NCI-H526 treated with DMSO at 0.1 percent for 48 hours (cell line): ENCODE results near the gene BGLAP.

Experiments
- DNase-seq: peaks from one replicate; lab custom pipeline; 2025; lab: John Stamatoyannopoulos, UW

Gene BGLAP

DNA sequence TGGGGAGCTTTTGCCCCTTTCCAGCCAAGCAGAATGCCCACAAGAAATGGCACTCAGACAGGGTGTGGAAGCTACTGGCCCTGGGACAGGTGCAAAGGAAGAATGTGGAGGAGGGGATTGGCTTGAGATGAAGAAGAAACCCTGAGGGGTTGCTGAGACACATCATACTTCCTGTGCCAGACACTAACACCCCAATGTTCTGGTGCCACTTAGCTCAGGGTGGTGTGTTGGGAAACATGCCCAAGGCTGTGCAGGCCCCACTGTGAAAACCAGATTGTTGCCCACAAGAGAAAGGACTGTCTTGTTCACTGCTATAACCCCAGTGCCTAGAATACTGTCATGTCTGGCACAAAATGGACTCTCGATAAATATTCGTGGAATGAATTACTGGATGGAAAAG, 15.7 kb downstream of the BGLAP start:
- DNase-seq: no peak

DNA sequence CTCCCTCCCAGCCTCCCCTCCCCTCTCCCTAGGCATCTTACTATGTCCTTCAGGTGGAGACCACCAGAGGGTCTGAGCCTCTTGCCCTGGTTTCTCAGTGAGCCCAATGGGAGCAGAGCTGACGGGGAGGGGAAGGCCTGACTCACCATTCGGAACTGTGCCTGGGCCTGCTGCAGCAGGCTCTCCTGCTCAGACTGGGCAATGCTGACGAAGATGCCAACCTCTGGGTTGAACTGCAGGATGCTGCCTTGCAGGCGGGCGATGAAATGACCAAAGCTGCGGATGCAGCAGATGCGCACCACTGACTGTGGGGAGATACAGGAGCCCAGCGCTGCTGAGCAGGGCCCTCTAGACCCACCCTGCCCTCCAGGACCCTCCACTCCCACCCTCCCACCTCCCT, 16.9 kb downstream of the BGLAP start:
- no peak for DNase-seq

DNA sequence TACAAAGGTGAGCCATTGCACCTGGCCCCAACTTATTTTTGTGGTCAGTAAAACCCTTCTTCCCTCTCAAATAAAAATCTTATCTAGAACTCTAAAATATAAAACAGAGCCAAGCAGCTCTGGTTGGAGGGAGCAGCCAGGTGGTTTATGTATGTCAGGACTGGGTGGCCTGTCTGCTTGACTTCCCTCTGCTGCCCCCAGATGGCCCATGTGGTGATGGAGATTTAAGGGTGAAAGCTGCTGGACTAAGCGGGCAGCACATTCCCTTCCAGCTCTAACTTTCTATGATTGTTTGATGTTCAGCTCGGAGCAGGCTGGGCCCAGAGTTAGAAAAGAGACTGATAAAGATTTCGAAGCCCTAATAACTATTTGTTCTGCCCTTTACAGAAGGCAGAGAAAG, 17.8 kb downstream of the BGLAP start:
- no peak for DNase-seq

DNA sequence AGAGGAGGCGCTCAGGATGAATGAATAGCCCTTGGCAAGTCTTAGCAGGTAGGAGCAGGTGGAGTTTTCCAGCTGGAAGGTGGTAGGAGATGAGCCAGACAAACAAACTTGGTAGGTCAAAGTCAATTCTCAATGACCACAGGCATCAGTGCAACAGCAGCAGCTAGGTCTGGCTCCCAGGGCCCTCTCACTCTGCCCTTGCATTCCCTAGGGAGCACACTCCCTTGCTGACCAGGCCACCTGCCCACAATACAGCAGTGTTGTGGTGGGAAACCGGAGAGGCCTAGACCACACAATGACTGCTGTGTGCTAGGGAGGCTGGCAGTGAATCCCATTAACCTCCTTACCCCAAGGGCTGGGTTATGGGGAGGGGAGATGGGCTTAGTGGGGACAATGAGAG, 18.9 kb downstream of the BGLAP start:
- DNase-seq: no peak

DNA sequence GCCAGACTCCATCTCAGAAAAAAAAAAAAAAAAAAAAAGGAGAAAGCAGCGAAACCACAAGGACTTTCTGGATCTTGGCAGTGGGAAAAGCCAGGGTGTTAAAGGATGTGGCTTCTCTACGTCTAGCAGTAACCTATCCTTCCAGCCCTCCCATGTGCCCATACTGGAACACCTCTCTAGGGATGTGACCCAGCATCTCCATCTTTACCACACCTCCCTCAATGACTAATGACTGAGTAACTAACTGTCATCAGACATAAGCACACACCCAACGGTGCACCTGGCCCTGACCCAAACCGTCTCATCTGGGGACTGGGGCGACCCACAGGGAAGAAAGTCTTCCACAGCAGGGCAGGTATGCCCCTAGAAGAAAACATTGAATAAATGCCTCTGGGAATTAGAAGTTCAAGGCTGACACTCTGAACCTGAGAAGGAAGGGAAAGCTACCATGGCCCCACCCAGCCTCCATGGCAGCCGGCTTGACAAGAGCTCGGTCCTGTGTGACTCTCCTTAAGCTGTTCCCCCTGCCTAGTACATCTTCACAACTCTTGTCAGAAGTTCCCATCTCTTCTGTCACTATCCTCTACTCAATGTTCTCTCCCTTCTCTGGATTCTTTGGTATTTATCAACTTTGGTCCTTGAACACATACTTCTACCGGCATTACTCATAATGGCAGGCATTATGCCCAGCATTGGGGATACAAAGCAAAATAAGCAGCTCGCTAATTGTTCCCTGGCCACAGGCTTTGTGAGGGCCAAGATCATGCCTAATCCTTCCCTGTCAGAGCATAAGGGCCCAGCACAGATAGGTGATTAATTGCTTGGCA, 20.7 kb downstream of the BGLAP start:
- no peak for DNase-seq

DNA sequence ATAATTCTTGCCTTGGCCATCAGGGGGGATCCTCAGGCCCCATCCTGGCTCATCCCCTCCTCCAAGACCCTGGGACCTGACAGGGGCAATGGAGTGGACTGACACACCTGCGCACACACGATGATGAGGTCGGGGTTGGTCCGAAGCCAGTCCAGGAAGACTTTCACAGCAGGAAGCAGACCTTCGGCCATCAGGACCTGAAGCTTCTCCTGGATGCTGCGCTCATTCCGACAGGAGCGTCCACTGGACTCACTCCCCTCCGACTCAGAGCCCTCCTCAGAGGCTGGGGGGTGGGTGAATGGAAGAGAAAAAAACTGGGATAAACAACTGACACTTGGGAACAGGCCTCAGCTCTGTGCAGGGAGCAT, 21.3 kb downstream of the BGLAP start:
- no peak for DNase-seq

DNA sequence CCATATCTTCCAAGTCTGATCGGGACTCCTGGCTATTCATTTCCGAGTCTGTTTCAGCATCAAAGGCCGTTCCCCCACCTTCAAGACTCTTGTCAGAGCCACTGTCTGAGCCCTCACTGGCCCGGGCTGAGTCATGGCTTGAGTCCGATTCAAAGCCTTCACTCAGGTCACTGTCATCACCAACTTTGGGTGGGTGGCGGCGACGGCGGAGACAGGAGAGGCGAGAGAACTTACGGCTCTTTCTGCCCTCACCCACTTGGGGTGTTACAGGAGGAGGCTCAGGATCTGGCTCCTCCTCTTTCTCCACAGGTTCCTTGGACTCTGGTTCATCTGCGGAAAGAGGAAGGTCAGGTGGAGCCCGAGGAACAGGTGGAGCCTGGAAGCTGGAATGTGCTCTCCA, 24.1 kb downstream of the BGLAP start:
- DNase-seq: no peak

DNA sequence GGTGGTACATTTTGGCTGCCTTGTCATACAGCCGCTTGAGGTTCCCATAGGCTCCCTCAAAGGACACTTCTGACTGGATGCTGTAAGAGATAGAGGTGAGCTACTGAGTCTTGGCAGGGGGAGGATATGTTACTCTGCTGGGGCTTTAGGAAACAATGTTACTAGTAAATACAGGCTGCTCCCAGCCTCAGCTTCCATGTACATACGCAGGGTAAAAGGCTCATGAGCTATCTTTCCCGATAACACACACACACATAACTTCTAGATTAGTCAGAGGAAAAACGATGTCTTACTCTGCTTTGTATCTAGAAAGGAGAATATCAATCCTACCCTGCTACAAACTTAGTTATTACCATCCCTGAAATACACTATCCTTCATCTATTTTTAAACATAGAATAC, 26.4 kb downstream of the BGLAP start:
- DNase-seq: no peak

DNA sequence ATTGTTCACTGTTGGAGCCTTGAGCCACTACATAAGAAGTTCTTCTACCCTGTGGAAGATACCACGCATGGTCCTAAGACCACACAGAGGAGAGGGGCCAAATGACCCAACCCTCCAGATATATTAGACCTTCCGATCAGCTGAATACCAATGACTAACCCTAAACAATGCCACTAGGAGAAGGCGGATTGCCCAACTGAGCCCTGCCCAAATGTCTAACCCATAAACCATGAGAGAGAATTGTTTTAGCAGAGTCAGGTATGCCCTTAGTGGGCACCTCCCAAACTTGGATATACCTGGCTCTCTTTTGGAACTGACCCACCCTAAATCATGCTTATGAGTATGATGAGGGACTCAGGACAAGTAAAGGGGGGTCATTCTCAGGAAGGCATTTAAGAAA, 28.3 kb downstream of the BGLAP start:
- DNase-seq: no peak

DNA sequence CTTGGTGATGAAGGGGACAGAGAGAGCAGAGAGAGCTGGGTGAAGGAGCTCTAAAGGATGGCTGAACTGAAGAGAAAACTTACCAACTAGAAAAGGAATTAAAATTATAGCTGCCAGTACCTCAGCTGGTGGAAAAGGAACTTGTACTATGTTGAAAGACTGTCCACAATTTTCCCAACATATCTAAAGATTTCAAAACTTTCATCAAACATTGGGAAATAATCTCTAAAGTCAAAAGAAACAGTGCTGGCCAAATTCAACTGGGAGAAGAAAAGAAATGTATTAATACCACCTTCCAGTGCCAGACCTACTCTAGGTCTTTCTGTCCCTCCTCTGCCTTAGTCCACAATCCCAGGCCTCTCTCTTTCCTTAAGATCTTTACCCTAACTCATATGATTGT, 34.5 kb downstream of the BGLAP start:
- DNase-seq: no peak

DNA sequence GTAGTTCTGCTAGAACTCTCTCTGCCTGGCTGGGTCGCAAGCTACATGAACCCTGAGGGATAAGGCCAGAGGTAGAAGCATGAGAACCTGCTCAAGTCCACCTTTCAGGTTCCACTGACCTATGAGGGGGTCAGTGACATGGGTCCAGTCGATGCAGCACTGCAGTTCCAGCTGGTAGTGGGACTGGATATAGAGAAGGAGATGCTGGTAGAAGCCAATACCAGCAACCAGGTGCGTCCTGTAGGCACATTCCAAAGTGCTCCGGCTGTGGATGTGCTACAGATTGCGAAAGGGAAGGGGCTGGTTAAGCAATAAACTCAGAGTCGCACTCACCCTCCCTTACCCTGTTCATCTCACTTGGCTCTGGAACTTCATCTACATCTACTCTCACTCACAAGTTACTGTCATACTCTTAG, 35.0 kb downstream of the BGLAP start:
- DNase-seq: no peak

DNA sequence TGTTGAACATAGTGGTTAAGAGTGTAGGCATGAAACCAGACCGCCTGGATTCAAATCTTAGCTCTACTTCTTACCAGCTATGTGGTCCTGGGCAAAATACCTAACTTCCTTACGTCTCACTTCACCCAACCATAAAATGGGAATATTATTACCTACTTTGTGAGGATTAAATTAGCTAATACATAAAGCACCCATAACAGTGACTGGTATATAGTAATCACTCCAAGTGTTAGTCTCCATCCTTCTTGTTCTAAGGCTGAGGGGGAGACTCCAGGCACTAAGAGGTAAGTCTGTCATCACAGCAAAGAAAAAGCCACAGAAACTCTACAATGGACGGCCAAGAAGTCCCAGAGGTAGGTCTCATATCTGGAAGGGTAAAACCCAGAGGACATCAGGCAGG, 37.9 kb downstream of the BGLAP start:
- DNase-seq: no peak

DNA sequence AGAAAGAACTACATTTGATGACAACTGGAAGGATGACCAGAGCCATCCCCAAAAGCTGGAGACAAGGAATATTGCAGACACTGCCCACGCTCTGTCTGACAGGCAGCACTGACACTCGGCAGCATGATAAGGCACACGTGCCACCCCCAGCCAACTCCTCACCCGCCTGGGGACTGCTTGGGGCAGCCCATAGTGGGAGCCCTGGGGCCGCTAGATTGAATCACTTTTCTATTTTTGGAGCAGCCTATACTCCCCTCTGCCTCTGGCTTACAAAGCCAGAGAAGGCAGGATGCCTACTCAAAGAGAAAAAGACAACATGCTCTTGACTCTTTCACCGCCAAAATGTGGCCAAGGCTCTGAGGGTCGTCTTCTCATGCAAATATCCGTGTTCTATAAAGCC, 39.3 kb downstream of the BGLAP start:
- no peak for DNase-seq

DNA sequence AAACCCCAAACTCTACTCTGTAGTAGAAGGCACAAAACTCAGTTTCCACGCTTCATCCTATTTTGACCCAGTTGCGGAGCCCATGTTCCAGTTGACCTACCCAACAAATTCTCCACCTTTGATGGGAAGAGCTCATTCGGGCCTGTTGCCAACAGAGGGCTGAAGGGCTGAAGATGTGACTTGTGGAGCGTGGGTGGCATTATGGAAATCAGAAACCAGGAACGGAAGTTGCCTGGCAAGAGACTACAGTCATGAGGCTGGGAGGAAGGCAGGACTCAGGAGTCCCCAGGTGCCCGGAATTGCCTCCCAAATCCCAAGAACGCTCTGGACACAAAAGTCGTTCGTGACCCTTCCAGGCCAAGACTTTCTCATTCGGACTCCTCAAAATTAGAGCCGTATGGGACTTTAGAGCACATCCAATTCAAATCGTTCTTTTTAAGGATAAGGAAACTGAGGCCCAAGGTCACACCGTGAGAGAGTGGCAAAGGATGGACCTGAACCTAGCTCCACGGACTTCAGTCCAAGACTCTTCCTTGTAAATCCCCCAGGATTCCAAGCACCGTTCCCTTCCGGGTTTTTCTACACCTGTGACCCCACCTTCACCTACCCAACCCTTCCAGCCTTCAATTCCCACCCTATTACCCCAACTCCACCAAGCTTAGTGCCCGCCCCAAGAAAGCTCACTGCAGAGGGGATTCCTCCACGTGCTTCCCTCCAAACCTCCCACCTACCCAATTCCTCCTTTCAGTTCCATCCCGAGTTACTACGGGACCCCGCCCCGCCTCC, 39.9 kb downstream of the BGLAP start:
- peak; percentile 58 for DNase-seq

DNA sequence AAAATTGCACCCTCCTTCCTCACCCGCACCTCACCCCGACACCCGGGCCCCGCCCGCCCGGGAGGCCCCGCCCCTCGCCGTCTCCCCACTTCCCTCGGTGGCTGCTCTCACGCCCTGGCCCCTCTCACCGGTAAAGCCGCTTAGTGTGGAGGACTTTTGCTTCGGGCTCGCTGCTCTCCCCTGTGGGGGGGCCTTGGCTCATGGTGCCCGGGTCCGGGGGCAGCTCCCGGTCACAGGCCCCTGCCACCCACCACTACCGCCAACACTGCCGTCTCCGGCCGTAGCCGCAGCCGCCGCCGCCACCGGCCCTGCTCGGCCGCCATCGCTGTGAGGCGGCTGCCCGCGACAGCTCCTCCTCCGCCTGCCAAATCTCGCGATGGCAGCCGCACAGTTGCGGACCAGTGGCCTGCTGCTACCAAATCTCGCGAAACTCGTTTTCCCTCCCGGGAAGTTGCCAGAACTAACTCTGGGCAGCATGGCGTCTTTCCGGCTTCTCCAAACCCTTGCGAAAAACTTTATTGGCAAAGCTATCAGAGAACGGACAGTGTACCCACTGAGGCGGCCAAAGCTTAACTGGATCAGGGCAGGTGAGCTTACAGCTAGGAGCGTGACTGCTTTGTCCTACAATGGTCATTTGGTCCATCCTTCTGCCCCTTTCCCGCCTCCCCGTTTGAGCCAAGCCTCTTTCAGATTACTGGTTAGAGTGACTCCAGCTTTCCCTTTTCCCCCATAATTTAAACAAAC, 40.7 kb downstream of the BGLAP start, which contains the start of gene SMG5:
TSS of gene SMG5 (minus strand) at position 347 of the 744 bp plus-strand sequence. CDS start at position 202, 145 bp downstream.
- peak; percentile 99 for DNase-seq

DNA sequence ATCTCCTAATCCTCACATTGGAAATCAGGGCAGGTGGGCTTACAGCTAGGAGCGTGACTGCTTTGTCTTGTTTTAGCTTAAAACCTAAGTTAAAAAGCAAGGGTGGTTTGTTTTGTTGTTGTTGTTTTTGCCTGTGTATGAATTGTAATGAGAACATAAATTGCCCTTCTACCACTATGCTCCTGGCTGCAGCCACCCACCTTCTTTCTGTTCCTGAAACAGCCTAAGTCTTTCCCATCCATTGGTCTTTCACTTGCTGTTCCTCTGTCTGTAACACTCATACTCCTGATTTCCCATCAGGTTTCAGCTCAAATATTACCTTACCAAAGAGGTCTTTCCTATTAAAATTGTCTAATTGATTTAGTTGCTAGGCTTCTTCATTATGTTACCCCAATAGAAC, 41.5 kb downstream of the BGLAP start:
- no peak for DNase-seq

DNA sequence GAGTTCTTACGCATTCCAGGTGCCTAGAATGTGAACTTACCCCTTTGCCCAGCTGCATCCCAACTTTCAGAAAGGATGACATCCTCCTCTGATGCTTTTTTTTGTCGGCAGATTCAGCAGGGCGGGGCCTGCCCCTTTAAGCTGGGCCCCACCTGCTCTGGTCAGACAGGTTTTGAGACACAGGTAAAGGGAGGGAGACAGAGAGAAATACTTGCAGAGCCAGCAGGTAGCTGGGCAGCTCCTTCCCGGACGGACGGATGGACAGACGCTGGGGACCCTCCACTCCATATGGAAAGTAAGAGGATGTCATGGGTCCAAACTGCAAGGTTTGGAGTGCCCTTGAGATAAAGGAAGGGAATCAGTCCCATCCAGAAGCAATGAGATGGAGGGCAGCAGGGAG, 42.1 kb downstream of the BGLAP start, which contains the start of gene TMEM79:
TSS of gene TMEM79 (plus strand) at position 214 of the 400 bp plus-strand sequence. CDS start 902 bp downstream, outside the sequence.
- DNase-seq: no peak

DNA sequence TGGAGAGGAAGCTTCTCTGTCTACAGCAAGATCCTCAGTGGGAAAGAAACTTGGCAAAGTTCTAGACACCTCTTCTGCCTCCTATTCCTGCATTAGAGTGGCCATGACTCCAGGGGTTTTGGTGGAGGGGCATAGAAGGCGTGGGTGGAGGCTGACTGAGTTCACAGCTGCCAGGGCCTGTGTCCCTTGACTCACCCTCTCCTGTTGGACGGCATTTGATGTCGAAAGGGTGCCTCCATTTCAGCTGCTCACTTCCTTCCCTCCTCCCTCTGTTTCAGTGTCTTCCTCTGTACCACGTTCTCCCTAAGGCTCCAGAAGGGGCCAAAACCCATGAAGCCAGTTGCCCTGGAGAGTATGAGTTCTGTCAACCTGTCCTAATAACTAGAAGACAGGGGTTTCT, 42.8 kb downstream of the BGLAP start:
- no peak for DNase-seq

DNA sequence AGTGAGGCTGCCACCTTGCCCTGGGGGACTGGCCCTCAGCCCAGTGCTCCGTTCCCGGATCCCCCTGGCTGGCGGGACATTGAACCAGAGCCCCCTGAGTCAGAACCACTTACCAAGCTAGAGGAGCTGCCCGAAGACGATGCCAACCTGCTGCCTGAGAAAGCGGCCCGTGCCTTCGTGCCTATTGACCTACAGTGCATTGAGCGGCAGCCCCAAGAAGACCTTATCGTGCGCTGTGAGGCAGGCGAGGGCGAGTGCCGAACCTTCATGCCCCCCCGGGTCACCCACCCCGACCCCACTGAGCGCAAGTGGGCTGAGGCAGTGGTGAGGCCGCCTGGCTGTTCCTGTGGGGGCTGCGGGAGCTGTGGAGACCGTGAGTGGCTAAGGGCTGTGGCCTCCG, 43.5 kb downstream of the BGLAP start:
- DNase-seq: no peak

DNA sequence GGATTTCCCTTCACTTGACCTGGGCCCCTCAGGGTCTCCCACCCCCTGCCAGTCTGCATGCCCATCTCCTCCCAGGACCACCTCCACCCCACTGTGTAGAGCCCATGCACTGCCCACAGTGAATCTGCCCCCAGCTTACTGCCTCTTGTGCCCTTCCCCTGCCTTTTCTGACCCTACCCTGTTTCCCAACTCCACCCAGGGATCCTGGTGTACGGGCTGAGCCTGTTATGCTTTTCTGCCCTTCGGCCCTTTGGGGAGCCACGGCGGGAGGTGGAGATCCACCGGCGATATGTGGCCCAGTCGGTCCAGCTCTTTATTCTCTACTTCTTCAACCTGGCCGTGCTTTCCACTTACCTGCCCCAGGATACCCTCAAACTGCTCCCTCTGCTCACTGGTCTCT, 44.1 kb downstream of the BGLAP start:
- no peak for DNase-seq

DNA sequence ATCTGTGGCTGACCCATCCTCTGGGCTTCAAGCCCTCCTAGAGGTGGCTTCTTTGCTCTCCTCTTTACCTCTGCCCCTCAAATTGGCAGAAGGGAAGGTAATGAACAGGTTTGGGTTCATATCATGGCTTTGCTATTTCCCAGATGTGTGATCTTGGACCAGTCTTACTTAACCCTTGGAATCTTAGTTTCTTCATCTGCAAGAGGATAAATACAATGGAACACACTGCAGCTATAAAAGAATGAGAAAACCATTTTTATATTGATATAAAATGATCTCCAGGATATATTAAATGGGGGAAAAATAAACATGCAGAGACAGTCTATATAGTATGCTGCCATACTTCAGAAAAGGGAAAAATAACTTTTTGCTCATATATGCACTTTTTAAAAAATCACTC, 47.9 kb downstream of the BGLAP start:
- DNase-seq: no peak

DNA sequence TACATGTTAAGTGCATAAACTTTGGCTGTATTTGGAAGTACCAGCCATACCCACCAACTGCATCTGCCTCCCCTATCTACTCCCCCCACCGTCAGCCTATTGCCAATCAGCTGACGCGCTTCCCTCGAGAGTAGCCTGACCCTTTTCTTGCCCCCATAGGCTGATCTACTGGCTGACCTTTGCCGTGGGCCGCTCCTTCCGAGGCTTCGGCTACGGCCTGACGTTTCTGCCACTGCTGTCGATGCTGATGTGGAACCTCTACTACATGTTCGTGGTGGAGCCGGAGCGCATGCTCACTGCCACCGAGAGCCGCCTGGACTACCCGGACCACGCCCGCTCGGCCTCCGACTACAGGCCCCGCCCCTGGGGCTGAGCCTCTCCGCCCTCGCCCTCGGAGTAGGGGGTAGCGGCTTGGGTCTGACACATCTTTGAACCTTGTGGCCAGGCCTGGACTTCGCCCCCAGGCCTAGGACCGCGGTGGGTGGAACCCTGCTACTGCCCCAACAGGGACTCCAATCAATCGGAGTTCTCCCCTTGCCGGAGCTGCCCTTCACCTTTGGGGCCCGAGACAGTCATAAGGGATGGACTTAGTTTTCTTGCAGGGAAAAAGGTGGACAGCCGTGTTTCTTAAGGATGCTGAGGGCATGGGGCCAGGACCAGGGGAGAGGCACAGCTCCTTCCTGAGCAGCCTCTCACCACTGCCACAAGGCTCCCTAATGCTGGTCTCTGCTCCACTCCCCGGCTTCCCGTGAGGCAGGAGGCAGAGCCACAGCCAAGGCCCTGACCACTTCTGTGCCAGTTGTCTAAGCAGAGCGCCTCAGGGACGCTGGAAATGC, 49.5 kb downstream of the BGLAP start:
- peak; percentile 88 for DNase-seq
